Stomach (tissue), 9 donors: ENCODE data around the gene MTCH1. TPM values are rescaled to one million over a fixed set of nuclear protein-coding genes. Genes with fewer than 3 reads are reported as not detected.
"Not testable (repeated sequence)": the region's sequence is repeated elsewhere in the genome, so short reads cannot be mapped to it uniquely, and the experiment has no call there.

Experiments used
- DNase-seq, 2 donors: peaks; one replicate each; pipeline versions ENCODE4 v3.0.0 to v3.0.0-alpha.2; 2013 to 2019
- H3K27ac ChIP-seq, 5 donors: fragments of 200-600 bp in 4 of 5; sonication (generic) in 4 of 5; one replicate each; pipeline ENCODE4 v1.5.1; 2013 to 2019; ENCODE audit warnings: mild to moderate bottlenecking in 1 of 5, moderate library complexity in 1 of 5
- H3K27me3 ChIP-seq, 3 donors: fragments of 200-600 bp; sonication (generic); one replicate each; pipeline ENCODE4 v1.5.1; 2017 to 2019; ENCODE audit warnings: mixed run types in 1 of 3
- H3K36me3 ChIP-seq, 4 donors: fragments of 200-600 bp; sonication (generic); 1 replicate in 3 of 4; 2 replicates in 1 of 4; pipeline ENCODE4 v1.5.1; 2016 to 2019
- H3K4me1 ChIP-seq, 4 donors: fragments of 200-600 bp; sonication (generic); one replicate each; pipeline ENCODE4 v1.5.1; 2016 to 2019
- H3K4me3 ChIP-seq, 4 donors: fragments of 200-600 bp; sonication (generic) in 3 of 4; one replicate each; pipeline ENCODE4 v1.5.1; 2016 to 2019; ENCODE audit warnings: mild to moderate bottlenecking in 1 of 4
- H3K9me3 ChIP-seq, 4 donors: fragments of 200-600 bp; sonication (generic); one replicate each; pipeline ENCODE4 v1.5.1; 2016 to 2019
- EP300 ChIP-seq: sonication (generic); formaldehyde crosslinking; IDR thresholded peaks from one replicate; pipeline ENCODE4 v1.6.1; 2017; ENCODE audit warnings: antibody characterized with exemption
- POLR2A ChIP-seq, 4 donors: fragments of 450-650 bp; IDR thresholded peaks; one replicate each; pipeline ENCODE4 v1.6.1; 2016; ENCODE audit warnings: antibody characterized with exemption in 4 of 4, control low read depth in 2 of 4, mild to moderate bottlenecking in 1 of 4, moderate library complexity in 1 of 4
- POLR2AphosphoS5 ChIP-seq, 3 donors: sonication (generic); formaldehyde crosslinking; IDR thresholded peaks; one replicate each; pipeline ENCODE4 v1.6.1; 2016; ENCODE audit warnings: antibody characterized with exemption in 3 of 3
- WGBS, 5 donors: extraction: QIAGEN DNeasy Blood & Tissue Kit in 3 of 5; methylation state at CpG; one replicate each; pipeline versions ENCODE4 v1.1.5 to v1.1.7; 2013 to 2018; 5-methylcytosine and 5-hydroxymethylcytosine counted together
- intact Hi-C: fragments of 100-400 bp; cut with DNase I; formaldehyde crosslinking; loops from one replicate; pipeline ENCODE4 v1.15.1; 2023; ENCODE audit warnings: low total_unique reads
- polyA plus RNA-seq, 3 donors: library from polyadenylated mRNA; stranded (reverse); fragments of 200-250 nt; gene quantifications; one replicate each; pipeline ENCODE4 v1.2.3, GENCODE V29; 2013
- total RNA-seq, 5 donors: library from RNA; depleted of rRNA; stranded (reverse); fragments of >200 nt; gene quantifications; one replicate each; pipeline versions ENCODE4 v1.1.0 to v1.2.3, GENCODE V29; 2014 to 2016
- TF ChIP-seq, protein P1 (sequence below), 7 experiments: fragments of 450-650 bp in 4 of 7; fragments of 200-600 bp in 3 of 7; sonication (generic) in 3 of 7; IDR thresholded peaks; one replicate each; pipeline ENCODE4 v1.5.1; 2016 to 2019; ENCODE audit warnings: antibody characterized with exemption in 7 of 7, control low read depth in 2 of 7, mild to moderate bottlenecking in 1 of 7
- donor health status: healthy with polysubstance abuse.
- donor health status: Bipolar disorder and iron deficiency.
- donor health status: healthy.

The MTCH1 gene
- total and polyA plus RNA-seq, 8 donors = 110 to 202 (median 148) TPM

- WGBS, 5 donors = 87 to 94% (median 92%) methylated on average over 10 of the region's 10 CpGs
- no peak for TF ChIP-seq POLR2AphosphoS5 (IDR thresholded peaks at IDR 0.05)
- TF ChIP-seq, protein P1, sequence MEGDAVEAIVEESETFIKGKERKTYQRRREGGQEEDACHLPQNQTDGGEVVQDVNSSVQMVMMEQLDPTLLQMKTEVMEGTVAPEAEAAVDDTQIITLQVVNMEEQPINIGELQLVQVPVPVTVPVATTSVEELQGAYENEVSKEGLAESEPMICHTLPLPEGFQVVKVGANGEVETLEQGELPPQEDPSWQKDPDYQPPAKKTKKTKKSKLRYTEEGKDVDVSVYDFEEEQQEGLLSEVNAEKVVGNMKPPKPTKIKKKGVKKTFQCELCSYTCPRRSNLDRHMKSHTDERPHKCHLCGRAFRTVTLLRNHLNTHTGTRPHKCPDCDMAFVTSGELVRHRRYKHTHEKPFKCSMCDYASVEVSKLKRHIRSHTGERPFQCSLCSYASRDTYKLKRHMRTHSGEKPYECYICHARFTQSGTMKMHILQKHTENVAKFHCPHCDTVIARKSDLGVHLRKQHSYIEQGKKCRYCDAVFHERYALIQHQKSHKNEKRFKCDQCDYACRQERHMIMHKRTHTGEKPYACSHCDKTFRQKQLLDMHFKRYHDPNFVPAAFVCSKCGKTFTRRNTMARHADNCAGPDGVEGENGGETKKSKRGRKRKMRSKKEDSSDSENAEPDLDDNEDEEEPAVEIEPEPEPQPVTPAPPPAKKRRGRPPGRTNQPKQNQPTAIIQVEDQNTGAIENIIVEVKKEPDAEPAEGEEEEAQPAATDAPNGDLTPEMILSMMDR (IDR thresholded peaks at IDR 0.05) = no peak
- no peak for TF ChIP-seq POLR2A (IDR thresholded peaks at IDR 0.05)
- TF ChIP-seq EP300 = no peak
- Histone ChIP-seq H3K36me3 (no peaks in the 10 kb centered on the region), H3K27ac (no peak overlapping the region), H3K4me3 (no peak overlapping the region), H3K9me3 (no peaks in the 10 kb centered on the region), H3K4me1 (no peaks in the 10 kb centered on the region), H3K27me3 (peaks cover 0 to 10% (median 0%) of the 10 kb centered on the region in 3 donors)
- DNase-seq = no peak
- intact Hi-C loops = no loop called here
Observed at GRCh38 chr6:36940027-36940426, 46.0 kb downstream of the MTCH1 start.

GRCh38 chr6:36939005-36939404 is 47.0 kb downstream of the MTCH1 start:
- H3K4me3 ChIP-seq, DNase-seq, intact Hi-C loops, H3K4me1 ChIP-seq, H3K9me3 ChIP-seq, H3K27ac ChIP-seq, H3K36me3 ChIP-seq, H3K27me3 ChIP-seq: not testable (repeated sequence)
- WGBS, 5 donors = 77 to 97% (median 89%) methylated on average over 3 to 5 of the region's 5 CpGs

GRCh38 chr6:36938536-36938935 is 47.5 kb downstream of the MTCH1 start:
- no peaks in the 10 kb centered on the region for H3K4me1 ChIP-seq
- H3K27ac ChIP-seq = no peak overlapping the region
- no peak overlapping the region for H3K4me3 ChIP-seq
- no peak for DNase-seq
- H3K9me3 ChIP-seq = no peaks in the 10 kb centered on the region
- no peaks in the 10 kb centered on the region for H3K36me3 ChIP-seq
- peaks cover 0 to 6% (median 0%) of the 10 kb centered on the region in 3 donors for H3K27me3 ChIP-seq
- 77 to 96% (median 92%) methylated on average over 4 of the region's 4 CpGs for WGBS, 5 donors
- no peak for TF ChIP-seq EP300
- TF ChIP-seq, protein P1 (IDR thresholded peaks at IDR 0.05) = no peak
- TF ChIP-seq POLR2A (IDR thresholded peaks at IDR 0.05) = no peak
- TF ChIP-seq POLR2AphosphoS5 (IDR thresholded peaks at IDR 0.05) = no peak
- intact Hi-C loops = no loop called here

- intact Hi-C loops = no loop called here
- Histone ChIP-seq H3K27ac (no peak overlapping the region), H3K4me1 (no peaks in the 10 kb centered on the region), H3K27me3 (peaks cover 0 to 6% (median 0%) of the 10 kb centered on the region in 3 donors), H3K36me3 (no peaks in the 10 kb centered on the region), H3K9me3 (no peaks in the 10 kb centered on the region), H3K4me3 (no peak overlapping the region)
- TF ChIP-seq POLR2A (IDR thresholded peaks at IDR 0.05) (no peak), POLR2AphosphoS5 (IDR thresholded peaks at IDR 0.05) (no peak), EP300 (no peak)
- TF ChIP-seq, protein P1 (IDR thresholded peaks at IDR 0.05) = no peak
- 93 to 96% (median 94%) methylated on average over 6 of the region's 6 CpGs for WGBS, 5 donors
- DNase-seq = no peak
Observed at GRCh38 chr6:36937896-36938295, 48.1 kb downstream of the MTCH1 start.

GRCh38 chr6:36936824-36937223 is 49.2 kb downstream of the MTCH1 start:
- DNase-seq = no peak
- WGBS, 5 donors = 89 to 93% (median 91%) methylated on average over 5 of the region's 5 CpGs
- H3K9me3 ChIP-seq = no peaks in the 10 kb centered on the region
- no peak overlapping the region for H3K27ac ChIP-seq
- no peaks in the 10 kb centered on the region for H3K36me3 ChIP-seq
- peaks cover 0 to 6% (median 0%) of the 10 kb centered on the region in 3 donors for H3K27me3 ChIP-seq
- H3K4me1 ChIP-seq = no peaks in the 10 kb centered on the region
- no peak overlapping the region for H3K4me3 ChIP-seq
- intact Hi-C loops = no loop called here
- TF ChIP-seq POLR2A (IDR thresholded peaks at IDR 0.05) = no peak
- TF ChIP-seq, protein P1 (IDR thresholded peaks at IDR 0.05) = no peak
- TF ChIP-seq EP300 = no peak
